Measurements from ENCODE around the gene GSX1.

- TF ChIP-seq POLR2AphosphoS5 (IDR thresholded peaks at IDR 0.05; ENCODE audit: insufficient read depth in 1 of 2, low read depth in 1 of 2): no peak
- no peak for TF ChIP-seq CTCF (IDR thresholded peaks at IDR 0.05)
Measured at GRCh38 chr13:27783111-27783510, 9.2 kb upstream of the GSX1 start.
